Limb (tissue), 2 donors: ENCODE data around the gene GAREM1.
"Not testable (repeated sequence)": the region's sequence is repeated elsewhere in the genome, so short reads cannot be mapped to it uniquely, and the experiment has no call there.

Experiments used
- DNase-seq, 2 donors: peaks; one replicate each; pipeline ENCODE4 v3.0.0-alpha.2; 2016; ENCODE audit errors: extremely low spot score in 2 of 2

The GAREM1 gene

GRCh38 chr18:32258558-32259204 is 212.0 kb downstream of the GAREM1 start:
- no peak for DNase-seq

- DNase-seq = no peak
Observed at GRCh38 chr18:32258148-32258547, 212.5 kb downstream of the GAREM1 start.

GRCh38 chr18:32257084-32257785 is 213.4 kb downstream of the GAREM1 start:
- DNase-seq = no peak

- DNase-seq = no peak
Observed at GRCh38 chr18:32255570-32255969, 215.1 kb downstream of the GAREM1 start.

GRCh38 chr18:32252141-32252860 is 218.4 kb downstream of the GAREM1 start:
- DNase-seq = no peak

- no peak for DNase-seq
Observed at GRCh38 chr18:32251466-32251865, 219.2 kb downstream of the GAREM1 start.

GRCh38 chr18:32249147-32249929 is 221.3 kb downstream of the GAREM1 start:
- no peak for DNase-seq

GRCh38 chr18:32244881-32245280 is 225.8 kb downstream of the GAREM1 start:
- DNase-seq = no peak

GRCh38 chr18:32243358-32243757 is 227.3 kb downstream of the GAREM1 start:
- no peak for DNase-seq

GRCh38 chr18:32242395-32242794 is 228.3 kb downstream of the GAREM1 start:
- no peak for DNase-seq

- DNase-seq = no peak
Observed at GRCh38 chr18:32238635-32239268, 231.9 kb downstream of the GAREM1 start.

GRCh38 chr18:32237049-32237448 is 233.6 kb downstream of the GAREM1 start:
- DNase-seq = no peak

GRCh38 chr18:32233348-32233747 is 237.3 kb downstream of the GAREM1 start:
- not testable (repeated sequence) for DNase-seq

- DNase-seq = no peak
Observed at GRCh38 chr18:32219431-32220018, 251.2 kb downstream of the GAREM1 start.

- DNase-seq = no peak
Observed at GRCh38 chr18:32216390-32216789, 254.3 kb downstream of the GAREM1 start.

GRCh38 chr18:32213693-32214092 is 257.0 kb downstream of the GAREM1 start:
- DNase-seq = no peak
